Ascending aorta (tissue), 2 donors: Measurements from ENCODE around the gene COL6A5. TPM values are rescaled to one million over a fixed set of nuclear protein-coding genes. Genes with fewer than 3 reads are reported as not detected.

Experiments
- DNase-seq, 2 donors: peaks; one replicate each; pipeline ENCODE4 v3.0.0-alpha.2; 2019; ENCODE audit warnings: low spot score in 2 of 2
- H3K27ac ChIP-seq, 2 donors: fragments of 200-600 bp; sonication (generic); one replicate each; pipeline ENCODE4 v1.5.1; 2016 to 2017; ENCODE audit warnings: mild to moderate bottlenecking in 1 of 2
- H3K27me3 ChIP-seq: fragments of 200-600 bp; sonication (generic); one replicate; pipeline ENCODE4 v1.5.1; 2017
- H3K36me3 ChIP-seq, 2 donors: fragments of 200-600 bp; sonication (generic); one replicate each; pipeline ENCODE4 v1.5.1; 2016
- H3K4me1 ChIP-seq, 2 donors: fragments of 200-600 bp; sonication (generic); one replicate each; pipeline ENCODE4 v1.5.1; 2016 to 2017; ENCODE audit warnings: mild to moderate bottlenecking in 1 of 2
- H3K4me3 ChIP-seq, 2 donors: fragments of 200-600 bp; sonication (generic); one replicate each; pipeline ENCODE4 v1.5.1; 2016 to 2017; ENCODE audit warnings: mild to moderate bottlenecking in 1 of 2
- H3K9me3 ChIP-seq, 2 donors: fragments of 200-600 bp; sonication (generic); one replicate each; pipeline ENCODE4 v1.5.1; 2016
- CTCF ChIP-seq, 3 experiments: fragments of 200-600 bp in 2 of 3; fragments of 450-650 bp in 1 of 3; sonication (generic) in 2 of 3; IDR thresholded peaks; one replicate each; pipeline ENCODE4 v1.5.1; 2016 to 2019; ENCODE audit warnings: antibody characterized with exemption in 3 of 3, mild to moderate bottlenecking in 1 of 3, moderate library complexity in 1 of 3
- intact Hi-C: fragments of 100-400 bp; cut with DNase I; formaldehyde crosslinking; loops from one replicate; pipeline ENCODE4 v1.15.1; 2023
- total RNA-seq: library from RNA; depleted of rRNA; stranded (reverse); fragments of >200 nt; gene quantifications from one replicate; pipeline ENCODE4 v1.1.0, GENCODE V29; 2016

COL6A5 gene
- total RNA-seq, 1 donor from 2014 or later: not detected

GRCh38 chr3:130354430-130354829 lies 9.0 kb downstream of the COL6A5 start:
- no peak overlapping the region for H3K4me3 ChIP-seq
- no peaks in the 10 kb centered on the region for H3K4me1 ChIP-seq
- H3K27ac ChIP-seq: no peak overlapping the region
- H3K9me3 ChIP-seq: no peaks in the 10 kb centered on the region
- H3K27me3 ChIP-seq: no peaks in the 10 kb centered on the region
- no peak for TF ChIP-seq CTCF (IDR thresholded peaks at IDR 0.05)
- H3K36me3 ChIP-seq: no peaks in the 10 kb centered on the region
- intact Hi-C loops: no loop called here
- no peak for DNase-seq

GRCh38 chr3:130374033-130374432 lies 28.6 kb downstream of the COL6A5 start:
- H3K9me3 ChIP-seq: no peaks in the 10 kb centered on the region
- H3K27me3 ChIP-seq: no peaks in the 10 kb centered on the region
- intact Hi-C loops: no loop called here
- no peaks in the 10 kb centered on the region for H3K4me1 ChIP-seq
- H3K27ac ChIP-seq: no peak overlapping the region
- no peak overlapping the region for H3K4me3 ChIP-seq
- no peaks in the 10 kb centered on the region for H3K36me3 ChIP-seq
- no peak for DNase-seq
- TF ChIP-seq CTCF (IDR thresholded peaks at IDR 0.05): no peak

- TF ChIP-seq CTCF (IDR thresholded peaks at IDR 0.05): no peak
- intact Hi-C loops: no loop called here
- no peak for DNase-seq
- H3K4me1 ChIP-seq: no peaks in the 10 kb centered on the region
- H3K9me3 ChIP-seq: no peaks in the 10 kb centered on the region
- H3K27ac ChIP-seq: no peak overlapping the region
- no peak overlapping the region for H3K4me3 ChIP-seq
- H3K36me3 ChIP-seq: no peaks in the 10 kb centered on the region
- H3K27me3 ChIP-seq: no peaks in the 10 kb centered on the region
Measured at GRCh38 chr3:130374908-130375307, 29.4 kb downstream of the COL6A5 start.

- intact Hi-C loops: no loop called here
Measured at GRCh38 chr3:130377960-130378676, 32.6 kb downstream of the COL6A5 start.

GRCh38 chr3:130378677-130379191 lies 33.3 kb downstream of the COL6A5 start:
- Histone ChIP-seq H3K9me3 (no peaks in the 10 kb centered on the region), H3K27ac (no peak overlapping the region), H3K4me3 (no peak overlapping the region), H3K36me3 (no peaks in the 10 kb centered on the region), H3K27me3 (no peaks in the 10 kb centered on the region), H3K4me1 (no peaks in the 10 kb centered on the region)
- no peak for DNase-seq
- no peak for TF ChIP-seq CTCF (IDR thresholded peaks at IDR 0.05)
- intact Hi-C loops: no loop called here

More at GRCh38 chr3:130377960-130378676, 32.6 kb downstream of the COL6A5 start:
- no peak for TF ChIP-seq CTCF (IDR thresholded peaks at IDR 0.05)
- Histone ChIP-seq H3K4me1 (no peaks in the 10 kb centered on the region), H3K9me3 (no peaks in the 10 kb centered on the region), H3K27ac (no peak overlapping the region), H3K4me3 (no peak overlapping the region), H3K36me3 (no peaks in the 10 kb centered on the region), H3K27me3 (no peaks in the 10 kb centered on the region)
- no peak for DNase-seq
